HCT116 (cell line): ENCODE measurements around the gene SUCLG2.

ENCODE experiments used
- CEBPB ChIP-seq: IDR thresholded peaks from 2 replicates; pipeline ENCODE4 v1.6.1; 2012; ENCODE audit warnings: low read depth
- CTCF ChIP-seq, 3 experiments: fragments of 200-600 bp in 1 of 3; sonication (generic) in 1 of 3; IDR thresholded peaks in 2 of 3; conservative IDR thresholded peaks in 1 of 3; 2 replicates each; pipeline ENCODE4 v1.5.1; 2012 to 2017; ENCODE audit warnings: low read depth in 2 of 3, low read length in 2 of 3, antibody characterized with exemption in 1 of 3, borderline replicate concordance in 1 of 3, control low read depth in 1 of 3, mild to moderate bottlenecking in 1 of 3, mixed read lengths in 1 of 3, mixed run types in 1 of 3, moderate library complexity in 1 of 3; ENCODE audit not compliant: insufficient read depth in 1 of 3
- EZH2 ChIP-seq: fragments of 200-600 bp; sonication (generic); IDR thresholded peaks from 2 replicates; pipeline ENCODE4 v1.6.1; 2017; ENCODE audit warnings: antibody characterized with exemption, mixed run types
- EZH2phosphoT487 ChIP-seq: fragments of 200-600 bp; IDR thresholded peaks from 2 replicates; pipeline ENCODE4 v1.6.1; 2018; ENCODE audit warnings: antibody characterized with exemption, borderline replicate concordance
- JUND ChIP-seq: IDR thresholded peaks from 2 replicates; pipeline ENCODE4 v1.6.1; 2012
- POLR2A ChIP-seq: IDR thresholded peaks from 2 replicates; pipeline ENCODE4 v1.7.0; 2011; ENCODE audit warnings: borderline replicate concordance; ENCODE audit not compliant: insufficient read depth, insufficient read length; ENCODE audit errors: extremely low read depth
- SRF ChIP-seq: IDR thresholded peaks from 2 replicates; pipeline ENCODE4 v1.6.1; 2012; ENCODE audit warnings: low read depth

GRCh38 chr3:67495751-67496150 is 158.7 kb downstream of the SUCLG2 start:
- TF ChIP-seq JUND (no peak), SRF (no peak), CEBPB (no peak), CTCF (IDR thresholded peaks at IDR 0.05 in 2 of 3, conservative IDR thresholded peaks at IDR 0.05 in 1 of 3; ENCODE audit: borderline replicate concordance in 1 of 3, insufficient read depth in 1 of 3, low read depth in 2 of 3, low read length in 2 of 3) (no peak), POLR2A (no peak), EZH2 (no peak), EZH2phosphoT487 (no peak)
